NCI-H128 (cell line): ENCODE results near the gene NEURL1.

Experiments
- DNase-seq: peaks from one replicate; lab custom pipeline; 2025; ENCODE audit not compliant: unreplicated experiment; lab: John Stamatoyannopoulos, UW

Gene NEURL1

GRCh38 chr10:103582331-103583123 lies 89.0 kb downstream of the NEURL1 start:
- no peak for DNase-seq

- no peak for DNase-seq
These were observed 90.3 kb downstream of the NEURL1 start for GRCh38 chr10:103583871-103584215.

GRCh38 chr10:103584216-103585010 lies 90.9 kb downstream of the NEURL1 start:
- DNase-seq, result no peak

GRCh38 chr10:103585011-103585405 lies 91.5 kb downstream of the NEURL1 start:
- no peak for DNase-seq

- no peak for DNase-seq
These were observed 93.6 kb downstream of the NEURL1 start for GRCh38 chr10:103587073-103587472.

GRCh38 chr10:103589074-103589630 lies 95.6 kb downstream of the NEURL1 start:
- no peak for DNase-seq

- no peak for DNase-seq
These were observed 96.6 kb downstream of the NEURL1 start for GRCh38 chr10:103590060-103590459.

GRCh38 chr10:103590744-103591291 lies 97.3 kb downstream of the NEURL1 start:
- no peak for DNase-seq

GRCh38 chr10:103592186-103593021 lies 98.9 kb downstream of the NEURL1 start:
- no peak for DNase-seq

- no peak for DNase-seq
These were observed 99.6 kb downstream of the NEURL1 start for GRCh38 chr10:103593022-103593570.

- DNase-seq, result no peak
These were observed 102.6 kb downstream of the NEURL1 start for GRCh38 chr10:103595933-103596726.

GRCh38 chr10:103597003-103597402 lies 103.5 kb downstream of the NEURL1 start:
- no peak for DNase-seq

GRCh38 chr10:103598654-103599115 lies 105.2 kb downstream of the NEURL1 start:
- DNase-seq, result peak; percentile 22

- DNase-seq, result no peak
These were observed 105.7 kb downstream of the NEURL1 start for GRCh38 chr10:103599211-103599610.

GRCh38 chr10:103599907-103600306 lies 106.4 kb downstream of the NEURL1 start:
- DNase-seq, result no peak

GRCh38 chr10:103600325-103600724 lies 106.8 kb downstream of the NEURL1 start:
- DNase-seq, result no peak

GRCh38 chr10:103600956-103601569 lies 107.6 kb downstream of the NEURL1 start:
- no peak for DNase-seq

- DNase-seq, result no peak
These were observed 108.7 kb downstream of the NEURL1 start for GRCh38 chr10:103602028-103602851.

- DNase-seq, result no peak
These were observed 109.3 kb downstream of the NEURL1 start for GRCh38 chr10:103602852-103603155.
